ENCODE results near the gene SELENOM.

GRCh38 chr22:31126128-31126868 is 18.9 kb upstream of the SELENOM start:
- no peak for TF ChIP-seq NR2C2 (CRISPR knock-in tag; IDR thresholded peaks at IDR 0.05)
- TF ChIP-seq, protein P1, sequence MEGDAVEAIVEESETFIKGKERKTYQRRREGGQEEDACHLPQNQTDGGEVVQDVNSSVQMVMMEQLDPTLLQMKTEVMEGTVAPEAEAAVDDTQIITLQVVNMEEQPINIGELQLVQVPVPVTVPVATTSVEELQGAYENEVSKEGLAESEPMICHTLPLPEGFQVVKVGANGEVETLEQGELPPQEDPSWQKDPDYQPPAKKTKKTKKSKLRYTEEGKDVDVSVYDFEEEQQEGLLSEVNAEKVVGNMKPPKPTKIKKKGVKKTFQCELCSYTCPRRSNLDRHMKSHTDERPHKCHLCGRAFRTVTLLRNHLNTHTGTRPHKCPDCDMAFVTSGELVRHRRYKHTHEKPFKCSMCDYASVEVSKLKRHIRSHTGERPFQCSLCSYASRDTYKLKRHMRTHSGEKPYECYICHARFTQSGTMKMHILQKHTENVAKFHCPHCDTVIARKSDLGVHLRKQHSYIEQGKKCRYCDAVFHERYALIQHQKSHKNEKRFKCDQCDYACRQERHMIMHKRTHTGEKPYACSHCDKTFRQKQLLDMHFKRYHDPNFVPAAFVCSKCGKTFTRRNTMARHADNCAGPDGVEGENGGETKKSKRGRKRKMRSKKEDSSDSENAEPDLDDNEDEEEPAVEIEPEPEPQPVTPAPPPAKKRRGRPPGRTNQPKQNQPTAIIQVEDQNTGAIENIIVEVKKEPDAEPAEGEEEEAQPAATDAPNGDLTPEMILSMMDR (IDR thresholded peaks at IDR 0.05) = no peak
- TF ChIP-seq TEAD1 (CRISPR knock-in tag; IDR thresholded peaks at IDR 0.05) = no peak
- TF ChIP-seq HMGA2 (CRISPR knock-in tag; IDR thresholded peaks at IDR 0.05) = no peak
- no peak for TF ChIP-seq CBFB (CRISPR knock-in tag; IDR thresholded peaks at IDR 0.05; ENCODE audit: low read depth)
- TF ChIP-seq ZNF138 (CRISPR knock-in tag; conservative IDR thresholded peaks at IDR 0.05) = no peak
- no peak for TF ChIP-seq ZNF121 (CRISPR knock-in tag; IDR thresholded peaks at IDR 0.05)
